Fibroblast of lung (primary cell): ENCODE results near the gene PRG3. TPM values are rescaled to one million over a fixed set of nuclear protein-coding genes. Genes with fewer than 3 reads are reported as not detected.
"Not testable (repeated sequence)": the region's sequence is repeated elsewhere in the genome, so short reads cannot be mapped to it uniquely, and the experiment has no call there.

Experiments
- DNase-seq, 2 donors: peaks; one replicate each; pipeline versions ENCODE4 v3.0.0 to v3.0.0-alpha.2; 2010; ENCODE audit warnings: low read depth in 2 of 2
- H2AFZ ChIP-seq: 2 replicates; pipeline ENCODE4 v1.5.1; 2012; ENCODE audit warnings: low read length, control low read depth, inconsistent platforms
- H3K27ac ChIP-seq: 2 replicates; pipeline ENCODE4 v1.5.1; 2011; ENCODE audit warnings: low read length, control low read depth; ENCODE audit not compliant: insufficient read depth
- H3K27me3 ChIP-seq: 2 replicates; pipeline ENCODE4 v1.5.1; 2011; ENCODE audit warnings: mild to moderate bottlenecking, low read length; ENCODE audit not compliant: control insufficient read depth, insufficient read depth
- H3K36me3 ChIP-seq: 2 replicates; pipeline ENCODE4 v1.5.1; 2011; ENCODE audit warnings: low read length; ENCODE audit not compliant: control insufficient read depth, insufficient read depth
- H3K4me1 ChIP-seq: 2 replicates; pipeline ENCODE4 v1.5.1; 2011; ENCODE audit warnings: low read length; ENCODE audit not compliant: control insufficient read depth, insufficient read depth; ENCODE audit errors: extremely low read depth
- H3K4me2 ChIP-seq: 2 replicates; pipeline ENCODE4 v1.5.1; 2011; ENCODE audit warnings: low read length, control low read depth; ENCODE audit not compliant: insufficient read depth; ENCODE audit errors: extremely low read depth
- H3K4me3 ChIP-seq, 4 experiments: fragments of 200-600 bp in 1 of 4; sonication (generic) in 1 of 4; replicated peaks in 1 of 4; 2 replicates each; pipeline ENCODE4 v1.5.1; 2011 to 2016; ENCODE audit warnings: low read length in 4 of 4, low read depth in 3 of 4, mild to moderate bottlenecking in 3 of 4, control low read depth in 2 of 4, inconsistent platforms in 1 of 4, mixed read lengths in 1 of 4; ENCODE audit not compliant: insufficient read depth in 1 of 4; ENCODE audit errors: control extremely low read depth in 1 of 4
- H3K79me2 ChIP-seq: 2 replicates; pipeline ENCODE4 v1.5.1; 2012; ENCODE audit warnings: mild to moderate bottlenecking, low read length, inconsistent platforms; ENCODE audit not compliant: control insufficient read depth, insufficient read depth
- H3K9ac ChIP-seq: 2 replicates; pipeline ENCODE4 v1.5.1; 2011; ENCODE audit warnings: mild to moderate bottlenecking, low read length, control low read depth; ENCODE audit not compliant: insufficient read depth
- H3K9me3 ChIP-seq: 2 replicates; pipeline ENCODE4 v1.5.1; 2012; ENCODE audit warnings: low read depth, low read length; ENCODE audit not compliant: control insufficient read depth, insufficient read depth
- H4K20me1 ChIP-seq: 2 replicates; pipeline ENCODE4 v1.5.1; 2011; ENCODE audit warnings: low read length; ENCODE audit not compliant: control insufficient read depth, insufficient read depth; ENCODE audit errors: extremely low read depth
- CTCF ChIP-seq, 2 donors: IDR thresholded peaks in 1 of 2; conservative IDR thresholded peaks in 1 of 2; 1 replicate in 1 of 2; 2 replicates in 1 of 2; pipeline ENCODE4 v1.5.1; 2011 to 2012; ENCODE audit warnings: low read length in 2 of 2, control low read depth in 1 of 2, inconsistent platforms in 1 of 2, low read depth in 1 of 2, mild to moderate bottlenecking in 1 of 2
- EZH2 ChIP-seq: IDR thresholded peaks from 2 replicates; pipeline ENCODE4 v1.5.1; 2012; ENCODE audit warnings: low read length, control low read depth, mild to moderate bottlenecking; ENCODE audit errors: missing control alignments
- polyA plus RNA-seq, 2 donors: library from polyadenylated mRNA; depleted of rRNA in 1 of 2; stranded (reverse) in 1 of 2; unstranded in 1 of 2; fragments of >200 nt; gene quantifications; 2 replicates each; pipeline ENCODE4 v1.2.1, GENCODE V29; 2011 to 2012; ENCODE audit warnings: missing spikeins in 1 of 2
- total RNA-seq: library from RNA; depleted of rRNA; stranded (reverse); fragments of >200 nt; gene quantifications from 2 replicates; pipeline ENCODE4 v1.2.1, GENCODE V29; 2014

Gene PRG3
- total and polyA plus RNA-seq, 2 donors (not counting 1 experiment from before 2014, with no cell fraction given) = not detected

- Histone ChIP-seq H2AFZ (no peak overlapping the region), H3K4me3 (no peak overlapping the region), H3K36me3 (no peaks in the 10 kb centered on the region), H3K9me3 (no peaks in the 10 kb centered on the region), H3K79me2 (no peaks in the 10 kb centered on the region), H3K4me2 (no peak overlapping the region), H3K27ac (no peak overlapping the region), H3K9ac (no peak overlapping the region), H3K27me3 (peaks cover 19% of the 10 kb centered on the region), H4K20me1 (no peaks in the 10 kb centered on the region), H3K4me1 (no peaks in the 10 kb centered on the region)
- no peak for TF ChIP-seq CTCF (conservative IDR thresholded peaks at IDR 0.05 in 1 of 2, IDR thresholded peaks at IDR 0.05 in 1 of 2; ENCODE audit: low read depth in 1 of 2, low read length in 2 of 2)
- no peak for TF ChIP-seq EZH2
- DNase-seq = no peak
Observed at GRCh38 chr11:57363131-57364080, 17.5 kb downstream of the PRG3 start.

GRCh38 chr11:57361926-57362325, 19.0 kb downstream of the PRG3 start:
- H3K4me2 ChIP-seq = no peak overlapping the region
- no peaks in the 10 kb centered on the region for H3K36me3 ChIP-seq
- H3K4me1 ChIP-seq = no peaks in the 10 kb centered on the region
- H2AFZ ChIP-seq = no peak overlapping the region
- no peak for DNase-seq
- H3K4me3 ChIP-seq = no peak overlapping the region
- H4K20me1 ChIP-seq = no peaks in the 10 kb centered on the region
- TF ChIP-seq CTCF (conservative IDR thresholded peaks at IDR 0.05 in 1 of 2, IDR thresholded peaks at IDR 0.05 in 1 of 2; ENCODE audit: low read depth in 1 of 2, low read length in 2 of 2) (no peak), EZH2 (no peak)
- H3K27me3 ChIP-seq = peaks cover 19% of the 10 kb centered on the region
- no peak overlapping the region for H3K27ac ChIP-seq
- no peaks in the 10 kb centered on the region for H3K79me2 ChIP-seq
- H3K9me3 ChIP-seq = no peaks in the 10 kb centered on the region
- H3K9ac ChIP-seq = no peak overlapping the region

GRCh38 chr11:57361420-57361819, 19.5 kb downstream of the PRG3 start:
- not testable (repeated sequence) for H3K4me1 ChIP-seq, DNase-seq, H3K9me3 ChIP-seq, H4K20me1 ChIP-seq, H3K79me2 ChIP-seq, H3K27ac ChIP-seq, H3K36me3 ChIP-seq, H3K4me3 ChIP-seq, H2AFZ ChIP-seq, H3K4me2 ChIP-seq, H3K9ac ChIP-seq
- H3K27me3 ChIP-seq = peaks cover 19% of the 10 kb centered on the region
